PC-9 (cell line): ENCODE data around the gene SCAF11. TPM values are rescaled to one million over a fixed set of nuclear protein-coding genes. Genes with fewer than 3 reads are reported as not detected.
"Not testable (repeated sequence)": the region's sequence is repeated elsewhere in the genome, so short reads cannot be mapped to it uniquely, and the experiment has no call there.

Experiments
- Bru-seq: library from RNA; stranded (reverse); fragments of 400-500 nt; gene quantifications from one replicate; lab custom pipeline; 2021; lab: Mats Ljungman, UMichigan
- BruChase-seq, 2 experiments: library from RNA; stranded (reverse); fragments of 400-500 nt; gene quantifications; one replicate each; lab custom pipeline; 2021; lab: Mats Ljungman, UMichigan
- BruUV-seq: library from RNA; stranded (reverse); fragments of 400-500 nt; replicated peaks from 2 replicates; lab custom pipeline; 2021; lab: Mats Ljungman, UMichigan
- CTCF ChIA-PET: fragments of 300-600 bp; sonication (Branson Sonifier 250); formaldehyde crosslinking; loops from one replicate; lab custom pipeline; 2022; ENCODE audit warnings: antibody characterized with exemption; lab: Charles Lee
- POLR2A ChIA-PET: fragments of 300-600 bp; sonication (Branson Sonifier 250); formaldehyde crosslinking; loops from one replicate; lab custom pipeline; 2022; ENCODE audit warnings: antibody characterized with exemption; ENCODE audit not compliant: unreplicated experiment; lab: Charles Lee
- DNase-seq, 2 experiments: peaks; one replicate each; pipeline versions ENCODE4 v3.0.0 to v3.0.0-alpha.2; 2015 to 2022; ENCODE audit warnings: mixed read lengths in 1 of 2
- H2AFZ ChIP-seq: fragments of 200-600 bp; sonication (generic); 2 replicates; pipeline ENCODE4 v1.8.1; 2017; ENCODE audit warnings: antibody characterized with exemption
- H3F3A ChIP-seq: fragments of 200-600 bp; sonication (generic); 2 replicates; pipeline ENCODE4 v1.8.1; 2017; ENCODE audit warnings: antibody characterized with exemption, mild to moderate bottlenecking, low read depth; ENCODE audit not compliant: insufficient read depth
- H3K27ac ChIP-seq: fragments of 200-600 bp; sonication (generic); 2 replicates; pipeline ENCODE4 v1.6.1; 2016; ENCODE audit warnings: mixed run types
- H3K27me3 ChIP-seq: fragments of 200-600 bp; sonication (generic); 2 replicates; pipeline ENCODE4 v1.6.1; 2016; ENCODE audit warnings: low read depth, mixed run types; ENCODE audit not compliant: insufficient read depth
- H3K36me3 ChIP-seq: fragments of 200-600 bp; sonication (generic); 2 replicates; pipeline ENCODE4 v1.6.1; 2016; ENCODE audit warnings: low read depth, mixed run types
- H3K4me1 ChIP-seq: fragments of 200-600 bp; sonication (generic); replicated peaks from 2 replicates; pipeline ENCODE4 v1.6.1; 2016; ENCODE audit warnings: mixed run types; ENCODE audit not compliant: insufficient read depth
- H3K4me2 ChIP-seq: fragments of 200-600 bp; sonication (generic); 2 replicates; pipeline ENCODE4 v1.6.1; 2017; ENCODE audit warnings: mixed run types
- H3K4me3 ChIP-seq: fragments of 200-600 bp; sonication (generic); 2 replicates; pipeline ENCODE4 v1.6.1; 2016; ENCODE audit warnings: mixed run types
- H3K79me2 ChIP-seq: fragments of 200-600 bp; sonication (generic); 2 replicates; pipeline ENCODE4 v1.6.1; 2017; ENCODE audit warnings: low read depth, mixed run types
- H3K9me2 ChIP-seq: fragments of 200-600 bp; sonication (generic); 2 replicates; pipeline ENCODE4 v1.8.1; 2017; ENCODE audit warnings: mild to moderate bottlenecking; ENCODE audit not compliant: insufficient read depth
- H3K9me3 ChIP-seq: fragments of 200-600 bp; sonication (generic); 2 replicates; pipeline ENCODE4 v1.8.1; 2016; ENCODE audit warnings: low read depth; ENCODE audit not compliant: insufficient read depth
- H4K20me1 ChIP-seq: fragments of 200-600 bp; sonication (generic); 2 replicates; pipeline ENCODE4 v1.8.1; 2017; ENCODE audit not compliant: insufficient read depth
- EZH2 ChIP-seq: fragments of 200-600 bp; sonication (generic); IDR thresholded peaks from 2 replicates; pipeline ENCODE4 v1.8.0; 2017; ENCODE audit warnings: antibody characterized with exemption, low read depth
- intact Hi-C: fragments of 100-400 bp; cut with micrococcal nuclease; formaldehyde crosslinking; loops from one replicate; pipeline ENCODE4 v1.10.0; 2022; ENCODE audit not compliant: unreplicated experiment
- long read RNA-seq: library from polyadenylated mRNA; stranded (forward); transcript quantifications from one replicate; pipeline ENCODE4 v2.0.0, GENCODE V29; 2022
- total RNA-seq: library from RNA; stranded (reverse); gene quantifications from 2 replicates; pipeline ENCODE4 v1.2.3, GENCODE V29; 2021
- TF ChIP-seq, protein P1 (sequence below): fragments of 200-600 bp; sonication (generic); conservative IDR thresholded peaks from 2 replicates; pipeline ENCODE4 v1.6.1; 2017; ENCODE audit warnings: mixed run types, antibody characterized with exemption, mild to moderate bottlenecking, moderate library complexity

The SCAF11 gene, protein sequence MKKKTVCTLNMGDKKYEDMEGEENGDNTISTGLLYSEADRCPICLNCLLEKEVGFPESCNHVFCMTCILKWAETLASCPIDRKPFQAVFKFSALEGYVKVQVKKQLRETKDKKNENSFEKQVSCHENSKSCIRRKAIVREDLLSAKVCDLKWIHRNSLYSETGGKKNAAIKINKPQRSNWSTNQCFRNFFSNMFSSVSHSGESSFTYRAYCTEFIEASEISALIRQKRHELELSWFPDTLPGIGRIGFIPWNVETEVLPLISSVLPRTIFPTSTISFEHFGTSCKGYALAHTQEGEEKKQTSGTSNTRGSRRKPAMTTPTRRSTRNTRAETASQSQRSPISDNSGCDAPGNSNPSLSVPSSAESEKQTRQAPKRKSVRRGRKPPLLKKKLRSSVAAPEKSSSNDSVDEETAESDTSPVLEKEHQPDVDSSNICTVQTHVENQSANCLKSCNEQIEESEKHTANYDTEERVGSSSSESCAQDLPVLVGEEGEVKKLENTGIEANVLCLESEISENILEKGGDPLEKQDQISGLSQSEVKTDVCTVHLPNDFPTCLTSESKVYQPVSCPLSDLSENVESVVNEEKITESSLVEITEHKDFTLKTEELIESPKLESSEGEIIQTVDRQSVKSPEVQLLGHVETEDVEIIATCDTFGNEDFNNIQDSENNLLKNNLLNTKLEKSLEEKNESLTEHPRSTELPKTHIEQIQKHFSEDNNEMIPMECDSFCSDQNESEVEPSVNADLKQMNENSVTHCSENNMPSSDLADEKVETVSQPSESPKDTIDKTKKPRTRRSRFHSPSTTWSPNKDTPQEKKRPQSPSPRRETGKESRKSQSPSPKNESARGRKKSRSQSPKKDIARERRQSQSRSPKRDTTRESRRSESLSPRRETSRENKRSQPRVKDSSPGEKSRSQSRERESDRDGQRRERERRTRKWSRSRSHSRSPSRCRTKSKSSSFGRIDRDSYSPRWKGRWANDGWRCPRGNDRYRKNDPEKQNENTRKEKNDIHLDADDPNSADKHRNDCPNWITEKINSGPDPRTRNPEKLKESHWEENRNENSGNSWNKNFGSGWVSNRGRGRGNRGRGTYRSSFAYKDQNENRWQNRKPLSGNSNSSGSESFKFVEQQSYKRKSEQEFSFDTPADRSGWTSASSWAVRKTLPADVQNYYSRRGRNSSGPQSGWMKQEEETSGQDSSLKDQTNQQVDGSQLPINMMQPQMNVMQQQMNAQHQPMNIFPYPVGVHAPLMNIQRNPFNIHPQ (N-terminal part only)
- total RNA-seq (95.5 and 98.7 TPM in 2 replicates), Bru-seq, nascent RNA (percentile 94 among the genes with signal in this experiment), BruChase-seq, experiment 1, labeled RNA remaining after a 2-hour chase (percentile 95 among the genes with signal in this experiment), BruChase-seq, experiment 2, labeled RNA remaining after a 6-hour chase (percentile 91 among the genes with signal in this experiment)
- long read RNA-seq, full-length matches to known transcripts: 35 of 60 reads
- long read RNA-seq, partial matches to known transcripts: 14 of 60 reads
- long read RNA-seq, other reads (novel, unspliced or antisense): 11 of 60 reads

DNA sequence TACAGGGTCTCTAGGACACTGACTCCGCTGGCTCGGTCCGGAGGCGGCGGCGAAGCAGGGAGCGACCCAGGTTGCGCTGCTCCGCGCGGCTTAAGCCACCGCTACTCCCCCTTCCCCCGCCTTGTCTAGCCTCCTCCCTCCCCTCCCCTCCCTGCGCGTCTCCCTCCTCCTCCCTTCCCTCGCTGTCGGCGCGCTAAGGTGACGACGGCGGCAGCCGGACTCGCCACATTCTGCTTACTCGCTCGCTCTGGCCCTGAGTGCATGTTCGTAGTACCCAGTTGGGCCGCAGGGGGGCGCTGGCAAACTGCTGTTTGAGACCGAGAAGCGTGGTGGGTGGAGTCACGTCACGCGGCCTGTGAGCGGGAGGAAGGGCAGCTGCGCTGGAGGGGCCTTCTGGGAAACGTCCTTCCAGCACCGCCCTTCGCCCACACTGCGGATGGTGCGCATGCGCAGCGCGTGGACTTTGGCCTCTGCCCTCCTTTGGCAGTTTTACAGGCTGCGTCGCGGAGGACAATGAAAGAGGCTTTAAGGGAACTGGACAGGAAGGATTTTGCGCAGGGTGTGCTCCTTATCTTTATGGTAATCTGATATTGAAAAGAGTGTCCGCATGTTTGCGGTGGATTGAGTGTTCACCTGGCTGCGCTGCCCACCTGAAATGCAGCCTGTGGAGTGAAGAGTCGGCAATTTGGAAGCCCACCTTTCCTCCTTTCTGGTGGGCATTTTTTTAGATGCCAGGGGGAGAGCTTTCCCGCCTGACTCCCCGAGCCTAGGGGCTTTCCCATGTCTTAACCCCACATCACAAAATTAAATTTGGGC, at the start of gene SCAF11:
SCAF11 (minus strand) TSS at position 107 of the 816 bp plus-strand sequence. CDS start 26,407 bp downstream, outside the sequence.
- TF ChIP-seq, protein P1, sequence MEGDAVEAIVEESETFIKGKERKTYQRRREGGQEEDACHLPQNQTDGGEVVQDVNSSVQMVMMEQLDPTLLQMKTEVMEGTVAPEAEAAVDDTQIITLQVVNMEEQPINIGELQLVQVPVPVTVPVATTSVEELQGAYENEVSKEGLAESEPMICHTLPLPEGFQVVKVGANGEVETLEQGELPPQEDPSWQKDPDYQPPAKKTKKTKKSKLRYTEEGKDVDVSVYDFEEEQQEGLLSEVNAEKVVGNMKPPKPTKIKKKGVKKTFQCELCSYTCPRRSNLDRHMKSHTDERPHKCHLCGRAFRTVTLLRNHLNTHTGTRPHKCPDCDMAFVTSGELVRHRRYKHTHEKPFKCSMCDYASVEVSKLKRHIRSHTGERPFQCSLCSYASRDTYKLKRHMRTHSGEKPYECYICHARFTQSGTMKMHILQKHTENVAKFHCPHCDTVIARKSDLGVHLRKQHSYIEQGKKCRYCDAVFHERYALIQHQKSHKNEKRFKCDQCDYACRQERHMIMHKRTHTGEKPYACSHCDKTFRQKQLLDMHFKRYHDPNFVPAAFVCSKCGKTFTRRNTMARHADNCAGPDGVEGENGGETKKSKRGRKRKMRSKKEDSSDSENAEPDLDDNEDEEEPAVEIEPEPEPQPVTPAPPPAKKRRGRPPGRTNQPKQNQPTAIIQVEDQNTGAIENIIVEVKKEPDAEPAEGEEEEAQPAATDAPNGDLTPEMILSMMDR: peak; percentile 92
- no peak for TF ChIP-seq EZH2
- intact Hi-C loops: loop anchor here (1.0 to 5.0 kb wide), 11 partner anchors 82 to 1087 kb away; partner anchors contain the start of genes AMIGO2, ARID2, PCED1B and SLC38A1
- Histone ChIP-seq H3K79me2 (peaks cover 46% of the 10 kb centered on the region), H3K36me3 (peaks cover 15% of the 10 kb centered on the region; the same call in 1 of the 2 replicates), H3K9me2 (no peaks in the 10 kb centered on the region), H4K20me1 (peaks cover 26% of the 10 kb centered on the region), H3K4me2 (peak within 1 kb of the TSS; percentile 91), H3K9me3 (no peaks in the 10 kb centered on the region), H3K4me3 (peak within 1 kb of the TSS; percentile 94), H3K27ac (peak within 1 kb of the TSS; percentile 94), H3K27me3 (no peaks in the 10 kb centered on the region), H3K4me1 (peaks cover 36% of the 10 kb centered on the region), H3F3A (peaks cover 17% of the 10 kb centered on the region), H2AFZ (peak within 1 kb of the TSS; percentile 95)
- CTCF ChIA-PET: interaction anchor here (0.6 kb wide), 2 partner anchors 134 to 215 kb away, joined by 4 read pairs; no protein-coding TSS in a partner anchor
- POLR2A ChIA-PET: interaction anchor here (0.5 to 0.7 kb wide), 3 partner anchors 377 to 775 kb away, joined by 3 read pairs; partner anchors contain the start of gene ANO6
- TSS peak; percentile 89 for BruUV-seq
- DNase-seq: peak; percentile 98 to 100

DNA sequence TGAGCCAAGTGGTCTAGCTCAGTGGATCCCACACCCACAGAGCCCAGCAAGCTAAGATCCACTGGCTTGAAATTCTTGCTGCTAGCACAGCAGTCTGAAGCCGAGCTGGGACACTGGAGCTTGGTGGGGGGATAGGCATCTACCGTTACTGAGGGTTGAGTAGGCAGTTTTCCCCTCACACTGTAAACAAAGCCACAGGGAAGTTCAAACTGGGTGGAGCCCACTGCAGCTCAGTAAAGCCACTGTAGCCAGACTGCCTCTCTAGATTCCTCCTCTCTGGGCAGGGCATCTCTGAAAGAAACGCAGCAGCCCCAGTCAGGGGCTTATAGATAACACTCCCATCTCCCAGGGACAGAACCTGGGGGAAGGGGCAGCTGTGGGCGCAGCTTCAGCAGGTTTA, 46.7 kb upstream of the SCAF11 start:
- H3K79me2 ChIP-seq, H3K27me3 ChIP-seq, H2AFZ ChIP-seq, POLR2A ChIA-PET, H3K27ac ChIP-seq, H4K20me1 ChIP-seq, CTCF ChIA-PET, H3K4me3 ChIP-seq, H3K9me3 ChIP-seq, H3K36me3 ChIP-seq, BruUV-seq, H3K4me1 ChIP-seq, DNase-seq, H3K4me2 ChIP-seq, H3F3A ChIP-seq, intact Hi-C loops, H3K9me2 ChIP-seq: not testable (repeated sequence)
